RWPE1 (cell line): ENCODE data around the gene C16orf74.

ENCODE experiments used
- CTCF ChIA-PET: fragments of 350-600 bp; sonication (Branson Sonifier 250); formaldehyde crosslinking; extraction: SDS; loops from one replicate; lab custom pipeline; 2021; lab: Yijun Ruan, JAX
- POLR2A ChIA-PET: fragments of 400-600 bp; formaldehyde crosslinking; extraction: SDS; loops from one replicate; lab custom pipeline; 2020; ENCODE audit warnings: antibody characterized with exemption; ENCODE audit not compliant: low non-redundant PET; lab: Yijun Ruan, JAX
- DNase-seq: peaks from one replicate; pipeline ENCODE4 v3.0.0; 2012; ENCODE audit warnings: low spot score
- H3K27ac ChIP-seq: fragments of 450-650 bp; 2 replicates; pipeline ENCODE4 v1.5.1; 2017
- CTCF ChIP-seq: fragments of 450-650 bp; conservative IDR thresholded peaks from 2 replicates; pipeline ENCODE4 v1.5.1; 2017; ENCODE audit warnings: low read depth, mild to moderate bottlenecking

C16orf74 gene

GRCh38 chr16:85762970-85763369 is 12.1 kb upstream of the C16orf74 start:
- DNase-seq = no peak
- no peak overlapping the region for H3K27ac ChIP-seq
- POLR2A ChIA-PET = no interaction called here
- CTCF ChIA-PET = interaction anchor here (0.8 kb wide), 1 partner anchor 15 kb away, joined by 3 read pairs; no protein-coding TSS in a partner anchor
- no peak for TF ChIP-seq CTCF

- TF ChIP-seq CTCF = no peak
- no peak for DNase-seq
- H3K27ac ChIP-seq = no peak overlapping the region
- ChIA-PET CTCF (interaction anchor here (1.8 kb wide), 1 partner anchor 87 kb away, joined by 4 read pairs; no protein-coding TSS in a partner anchor), POLR2A (no interaction called here)
Measured at GRCh38 chr16:85761861-85762260, 11.0 kb upstream of the C16orf74 start.

- peak; percentile 43 for TF ChIP-seq CTCF
- ChIA-PET POLR2A (no interaction called here), CTCF (interaction anchor here (0.6 to 1.6 kb wide), 14 partner anchors 13 to 641 kb away, joined by 3 to 7 read pairs (median 4); no protein-coding TSS in a partner anchor)
- DNase-seq = no peak
- H3K27ac ChIP-seq = peak overlapping the region; percentile 19; the same call in 1 of the 2 replicates
Measured at GRCh38 chr16:85759631-85760419, 8.9 kb upstream of the C16orf74 start.

GRCh38 chr16:85759136-85759535 is 8.2 kb upstream of the C16orf74 start:
- DNase-seq = no peak
- TF ChIP-seq CTCF = no peak
- ChIA-PET CTCF (interaction anchor here (0.6 to 1.6 kb wide), 12 partner anchors 16 to 640 kb away, joined by 3 to 7 read pairs (median 3); no protein-coding TSS in a partner anchor), POLR2A (no interaction called here)
- H3K27ac ChIP-seq = peak overlapping the region; percentile 19; the same call in 1 of the 2 replicates

- POLR2A ChIA-PET = no interaction called here
- CTCF ChIA-PET = no interaction called here
- DNase-seq = no peak
- TF ChIP-seq CTCF = no peak
- H3K27ac ChIP-seq = peak overlapping the region; percentile 99
Measured at GRCh38 chr16:85757341-85757822, 6.5 kb upstream of the C16orf74 start.

GRCh38 chr16:85755929-85756768 is 5.3 kb upstream of the C16orf74 start:
- no peak for TF ChIP-seq CTCF
- no peak for DNase-seq
- H3K27ac ChIP-seq = peak overlapping the region; percentile 99
- ChIA-PET POLR2A (no interaction called here), CTCF (interaction anchor here (0.7 kb wide), 1 partner anchor 81 kb away, joined by 4 read pairs; no protein-coding TSS in a partner anchor)
